Measurements from ENCODE around the gene LRP8.

DNA sequence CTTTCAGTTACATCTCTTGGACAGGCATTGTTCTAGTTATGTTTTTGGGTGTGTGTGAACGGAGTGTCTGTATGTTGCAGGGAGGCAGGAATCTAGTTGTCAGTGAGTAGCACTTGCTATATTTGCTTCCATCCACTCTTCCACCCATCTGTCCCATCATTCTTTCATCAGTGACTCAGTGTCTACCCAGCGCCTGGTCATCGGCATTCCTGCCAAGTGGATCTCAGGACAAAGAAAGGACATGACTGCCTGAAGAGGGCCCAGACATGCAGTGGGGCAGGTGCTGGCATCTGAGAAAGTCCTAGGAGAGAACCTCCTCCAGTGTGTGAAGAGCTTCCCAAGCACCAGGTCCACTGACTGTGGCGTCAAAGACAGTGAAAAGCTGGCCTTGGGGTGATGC lies 62.3 kb downstream of the LRP8 start:
- TF ChIP-seq EZH2 (IDR thresholded peaks at IDR 0.05; ENCODE audit: insufficient read depth, low read length) = no peak
- TF ChIP-seq, protein P1, sequence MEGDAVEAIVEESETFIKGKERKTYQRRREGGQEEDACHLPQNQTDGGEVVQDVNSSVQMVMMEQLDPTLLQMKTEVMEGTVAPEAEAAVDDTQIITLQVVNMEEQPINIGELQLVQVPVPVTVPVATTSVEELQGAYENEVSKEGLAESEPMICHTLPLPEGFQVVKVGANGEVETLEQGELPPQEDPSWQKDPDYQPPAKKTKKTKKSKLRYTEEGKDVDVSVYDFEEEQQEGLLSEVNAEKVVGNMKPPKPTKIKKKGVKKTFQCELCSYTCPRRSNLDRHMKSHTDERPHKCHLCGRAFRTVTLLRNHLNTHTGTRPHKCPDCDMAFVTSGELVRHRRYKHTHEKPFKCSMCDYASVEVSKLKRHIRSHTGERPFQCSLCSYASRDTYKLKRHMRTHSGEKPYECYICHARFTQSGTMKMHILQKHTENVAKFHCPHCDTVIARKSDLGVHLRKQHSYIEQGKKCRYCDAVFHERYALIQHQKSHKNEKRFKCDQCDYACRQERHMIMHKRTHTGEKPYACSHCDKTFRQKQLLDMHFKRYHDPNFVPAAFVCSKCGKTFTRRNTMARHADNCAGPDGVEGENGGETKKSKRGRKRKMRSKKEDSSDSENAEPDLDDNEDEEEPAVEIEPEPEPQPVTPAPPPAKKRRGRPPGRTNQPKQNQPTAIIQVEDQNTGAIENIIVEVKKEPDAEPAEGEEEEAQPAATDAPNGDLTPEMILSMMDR (IDR thresholded peaks at IDR 0.05; ENCODE audit: insufficient read depth, low read depth, low read length) = no peak

Data from astrocyte (in vitro differentiated cells and primary cell).